A549 treated with ZK216348 at 1 μM for 4 hours (cell line): ENCODE results near the gene TMEM18. TPM values are rescaled to one million over a fixed set of nuclear protein-coding genes. Genes with fewer than 3 reads are reported as not detected.

Experiments used
- total RNA-seq: library from RNA; stranded (reverse); fragments of 200-300 nt; extraction: Qiagen RNA extraction; gene quantifications from 5 replicates; pipeline ENCODE4 v1.2.3, GENCODE V29; 2022; ENCODE audit warnings: low read depth

TMEM18 gene
- 40.1 to 47.8 TPM (median 44.0 TPM) in 5 replicates for total RNA-seq

GRCh38 chr2:677056-677958 lies at the start of gene TMEM18:
Gene TMEM18 (minus strand): TSS chr2:677406. CDS start chr2:677345, 61 bp downstream.

